Kidney epithelial cell (primary cell): Measurements from ENCODE around the gene HYOU1. TPM values are rescaled to one million over a fixed set of nuclear protein-coding genes. Genes with fewer than 3 reads are reported as not detected.

Experiments used
- DNase-seq: peaks from one replicate; pipeline ENCODE4 v3.0.0-alpha.2; 2010; ENCODE audit warnings: low read depth
- H3K27me3 ChIP-seq: 2 replicates; pipeline ENCODE4 v1.6.0; 2011; ENCODE audit warnings: low read length; ENCODE audit not compliant: control insufficient read depth, insufficient read depth
- H3K36me3 ChIP-seq: 2 replicates; pipeline ENCODE4 v1.5.1; 2011; ENCODE audit warnings: low read length; ENCODE audit not compliant: control insufficient read depth, insufficient read depth
- H3K4me3 ChIP-seq: 2 replicates; pipeline ENCODE4 v1.5.1; 2011; ENCODE audit warnings: low read depth, mild to moderate bottlenecking, control low read depth, low read length
- total RNA-seq: library from RNA; depleted of rRNA; stranded (reverse); fragments of >200 nt; gene quantifications from 2 replicates; pipeline ENCODE4 v1.2.3, GENCODE V29; 2015
- TF ChIP-seq, protein P1 (sequence below): IDR thresholded peaks from 2 replicates; pipeline ENCODE4 v1.5.1; 2011; ENCODE audit warnings: mild to moderate bottlenecking, moderate library complexity, low read length, control low read depth, inconsistent platforms; ENCODE audit not compliant: insufficient read depth, poor library complexity, severe bottlenecking

The HYOU1 gene
- total RNA-seq, 1 donor from 2014 or later = 303 TPM

DNA sequence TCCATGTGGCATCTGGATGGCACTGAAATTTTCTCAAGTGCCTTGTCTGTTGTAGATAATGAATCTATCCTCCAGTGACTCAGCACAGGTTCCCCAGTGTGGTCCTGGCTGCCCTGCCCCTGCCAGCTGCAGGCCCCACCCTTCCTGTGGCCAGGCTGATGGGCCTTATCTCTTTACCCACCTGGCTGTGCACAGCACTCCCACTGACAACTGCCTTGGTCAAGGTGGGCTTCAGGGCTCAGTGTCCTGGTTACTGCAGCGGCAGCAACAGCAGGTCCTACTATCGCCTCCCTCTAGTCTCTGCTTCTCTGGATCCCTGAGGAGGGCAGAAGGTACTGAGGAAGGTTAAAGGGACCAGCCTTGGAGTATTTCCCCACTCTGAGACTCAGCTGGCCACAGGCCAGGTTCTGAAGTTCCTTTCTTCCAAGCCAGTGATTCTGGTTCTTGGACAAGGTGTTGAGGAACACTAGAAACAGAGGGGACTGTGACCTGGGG is 30.8 kb upstream of the HYOU1 start:
- Histone ChIP-seq H3K27me3 (no peaks in the 10 kb centered on the region), H3K36me3 (no peaks in the 10 kb centered on the region), H3K4me3 (no peak overlapping the region)
- TF ChIP-seq, protein P1, sequence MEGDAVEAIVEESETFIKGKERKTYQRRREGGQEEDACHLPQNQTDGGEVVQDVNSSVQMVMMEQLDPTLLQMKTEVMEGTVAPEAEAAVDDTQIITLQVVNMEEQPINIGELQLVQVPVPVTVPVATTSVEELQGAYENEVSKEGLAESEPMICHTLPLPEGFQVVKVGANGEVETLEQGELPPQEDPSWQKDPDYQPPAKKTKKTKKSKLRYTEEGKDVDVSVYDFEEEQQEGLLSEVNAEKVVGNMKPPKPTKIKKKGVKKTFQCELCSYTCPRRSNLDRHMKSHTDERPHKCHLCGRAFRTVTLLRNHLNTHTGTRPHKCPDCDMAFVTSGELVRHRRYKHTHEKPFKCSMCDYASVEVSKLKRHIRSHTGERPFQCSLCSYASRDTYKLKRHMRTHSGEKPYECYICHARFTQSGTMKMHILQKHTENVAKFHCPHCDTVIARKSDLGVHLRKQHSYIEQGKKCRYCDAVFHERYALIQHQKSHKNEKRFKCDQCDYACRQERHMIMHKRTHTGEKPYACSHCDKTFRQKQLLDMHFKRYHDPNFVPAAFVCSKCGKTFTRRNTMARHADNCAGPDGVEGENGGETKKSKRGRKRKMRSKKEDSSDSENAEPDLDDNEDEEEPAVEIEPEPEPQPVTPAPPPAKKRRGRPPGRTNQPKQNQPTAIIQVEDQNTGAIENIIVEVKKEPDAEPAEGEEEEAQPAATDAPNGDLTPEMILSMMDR = no peak
- no peak for DNase-seq

- Histone ChIP-seq H3K36me3 (no peaks in the 10 kb centered on the region), H3K27me3 (no peaks in the 10 kb centered on the region), H3K4me3 (no peak overlapping the region)
- TF ChIP-seq, protein P1 = no peak
- no peak for DNase-seq
Measured at GRCh38 chr11:119087123-119087522, 30.1 kb upstream of the HYOU1 start.

GRCh38 chr11:119085437-119085847 is 28.4 kb upstream of the HYOU1 start:
- Histone ChIP-seq H3K36me3 (peaks cover 3% of the 10 kb centered on the region), H3K27me3 (no peaks in the 10 kb centered on the region), H3K4me3 (peak overlapping the region; percentile 91)
- TF ChIP-seq, protein P1 = no peak
- no peak for DNase-seq

DNA sequence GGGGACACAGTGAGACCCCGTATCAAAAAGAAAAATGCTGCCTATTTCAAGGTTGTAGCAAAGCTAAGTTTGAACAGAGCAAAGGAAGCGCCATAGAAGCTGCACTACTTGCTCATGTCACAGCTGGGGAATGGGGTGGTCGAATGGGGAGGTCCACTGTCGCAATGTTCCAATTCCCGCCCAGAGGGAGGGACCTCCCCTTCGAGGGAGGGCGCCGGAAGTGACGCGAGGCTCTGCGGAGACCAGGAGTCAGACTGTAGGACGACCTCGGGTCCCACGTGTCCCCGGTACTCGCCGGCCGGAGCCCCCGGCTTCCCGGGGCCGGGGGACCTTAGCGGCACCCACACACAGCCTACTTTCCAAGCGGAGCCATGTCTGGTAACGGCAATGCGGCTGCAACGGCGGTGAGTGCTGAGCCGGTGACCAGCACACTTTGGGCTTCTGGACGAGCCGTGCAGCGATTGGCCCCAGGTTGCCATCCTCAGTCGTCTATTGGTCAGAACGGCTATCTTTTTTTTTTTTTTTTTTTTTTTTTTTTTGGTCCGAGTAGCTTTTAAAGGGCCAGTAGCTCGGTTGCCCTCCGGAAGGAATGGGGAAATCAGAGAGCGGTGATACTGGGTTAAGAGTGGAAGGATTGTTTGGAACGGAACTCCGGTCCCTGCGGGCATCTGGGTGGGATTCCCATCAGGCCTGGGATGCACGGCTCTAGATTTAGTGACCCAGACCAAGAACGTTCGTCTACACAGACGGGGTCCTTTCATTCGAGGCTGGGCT is 27.8 kb upstream of the HYOU1 start, which contains the start of gene HMBS:
HMBS (plus strand) TSS at position 219 of the 774 bp plus-strand sequence; CDS start at position 372, 153 bp downstream.
- H3K36me3 ChIP-seq = peaks cover 3% of the 10 kb centered on the region
- TF ChIP-seq, protein P1 = no peak
- H3K27me3 ChIP-seq = no peaks in the 10 kb centered on the region
- DNase-seq = peak; percentile 69
- peak within 1 kb of the TSS; percentile 91 for H3K4me3 ChIP-seq

GRCh38 chr11:119081682-119082260 is 24.8 kb upstream of the HYOU1 start:
- Histone ChIP-seq H3K36me3 (peaks cover 4% of the 10 kb centered on the region), H3K27me3 (no peaks in the 10 kb centered on the region), H3K4me3 (no peak overlapping the region)
- no peak for DNase-seq
- TF ChIP-seq, protein P1 = no peak
